Stimulated activated CD4-positive, alpha-beta T cell treated with anti-CD3 and anti-CD28 coated beads, TNF-alpha, amount 100 ng/mL, for 24 hours (primary cell): Measurements from ENCODE around the gene CGAS.
"Not testable (repeated sequence)": the region's sequence is repeated elsewhere in the genome, so short reads cannot be mapped to it uniquely, and the experiment has no call there.

Experiments
- DNase-seq, 3 experiments: peaks; one replicate each; pipeline ENCODE4 v3.0.0-alpha.2; 2020; ENCODE audit warnings: low read depth in 3 of 3

The CGAS gene

GRCh38 chr6:73452107-73452461, at the start of gene CGAS:
Gene CGAS (minus strand): TSS chr6:73452297. CDS start chr6:73452181, 116 bp downstream.
- DNase-seq: peak; percentile 50 to 82 (median 51)

GRCh38 chr6:73497915-73498314, 45.8 kb upstream of the CGAS start:
- no peak for DNase-seq

GRCh38 chr6:73491377-73491776, 39.3 kb upstream of the CGAS start:
- no peak for DNase-seq

- DNase-seq: no peak
These were observed 35.4 kb upstream of the CGAS start for GRCh38 chr6:73487473-73487872.

GRCh38 chr6:73484438-73484837, 32.3 kb upstream of the CGAS start:
- DNase-seq: no peak

- DNase-seq: no peak
These were observed 29.9 kb upstream of the CGAS start for GRCh38 chr6:73481969-73482368.

GRCh38 chr6:73477407-73477806, 25.3 kb upstream of the CGAS start:
- DNase-seq: no peak

- DNase-seq: no peak
These were observed 24.6 kb upstream of the CGAS start for GRCh38 chr6:73476723-73477122.

GRCh38 chr6:73471686-73472290, 19.7 kb upstream of the CGAS start:
- DNase-seq: no peak

GRCh38 chr6:73461537-73462350, 9.6 kb upstream of the CGAS start, which contains the start of gene MTO1:
Gene MTO1 (plus strand): TSS chr6:73461737. CDS start chr6:73461855, 118 bp downstream.
- peak; percentile 65 to 82 (median 75) for DNase-seq

GRCh38 chr6:73460056-73460455, 8.0 kb upstream of the CGAS start:
- DNase-seq: no peak

GRCh38 chr6:73459474-73459873, 7.4 kb upstream of the CGAS start:
- not testable (repeated sequence) for DNase-seq

GRCh38 chr6:73455865-73456629, 4.0 kb upstream of the CGAS start:
- no peak for DNase-seq

- peak; percentile 8 to 38 (median 28) for DNase-seq
These were observed 632 bp downstream of the CGAS start for GRCh38 chr6:73451223-73452106.

- no peak for DNase-seq
These were observed 8.5 kb downstream of the CGAS start for GRCh38 chr6:73443555-73443954.

- DNase-seq: no peak
These were observed 16.9 kb downstream of the CGAS start for GRCh38 chr6:73435236-73435635.

- DNase-seq: no peak
These were observed 30.6 kb downstream of the CGAS start for GRCh38 chr6:73421534-73421933.

GRCh38 chr6:73418081-73418741, 33.9 kb downstream of the CGAS start:
- DNase-seq: no peak

- DNase-seq: no peak
These were observed 39.0 kb downstream of the CGAS start for GRCh38 chr6:73413102-73413501.

- DNase-seq: no peak
These were observed 42.7 kb downstream of the CGAS start for GRCh38 chr6:73409395-73409794.

GRCh38 chr6:73400656-73401055, 51.4 kb downstream of the CGAS start:
- no peak for DNase-seq
